GM19452 (cell line): ENCODE measurements around the gene ELAPOR1.

ENCODE experiments used
- ATAC-seq: cut with Tn5 transposase; IDR thresholded peaks from one replicate; pipeline ENCODE4 v1.9.1; 2021; ENCODE audit not compliant: unreplicated experiment

Gene ELAPOR1

DNA sequence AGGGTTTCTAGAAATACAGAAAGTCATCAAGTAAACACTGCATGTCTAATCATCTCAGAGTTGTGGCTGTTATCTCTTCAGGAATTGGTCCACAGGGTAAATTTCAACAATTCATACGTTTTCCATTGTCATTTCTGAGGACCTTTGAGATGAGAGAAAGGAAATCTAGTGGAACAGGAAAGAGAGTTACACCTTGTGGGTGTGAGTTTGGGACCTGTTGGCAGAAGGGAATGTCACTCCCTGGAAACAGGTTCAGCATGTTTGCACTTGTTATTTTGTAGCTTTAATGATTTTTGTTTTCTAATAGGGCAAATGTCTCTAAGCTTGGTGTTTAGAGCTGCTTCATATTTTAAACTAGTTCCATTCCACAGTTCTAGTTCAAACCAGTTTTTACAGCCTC is 17.8 kb upstream of the ELAPOR1 start:
- ATAC-seq, result no peak

GRCh38 chr1:109099938-109100773 is 13.8 kb upstream of the ELAPOR1 start:
- peak; percentile 85 for ATAC-seq

- no peak for ATAC-seq
These were observed 9.4 kb upstream of the ELAPOR1 start for GRCh38 chr1:109104364-109105151.

DNA sequence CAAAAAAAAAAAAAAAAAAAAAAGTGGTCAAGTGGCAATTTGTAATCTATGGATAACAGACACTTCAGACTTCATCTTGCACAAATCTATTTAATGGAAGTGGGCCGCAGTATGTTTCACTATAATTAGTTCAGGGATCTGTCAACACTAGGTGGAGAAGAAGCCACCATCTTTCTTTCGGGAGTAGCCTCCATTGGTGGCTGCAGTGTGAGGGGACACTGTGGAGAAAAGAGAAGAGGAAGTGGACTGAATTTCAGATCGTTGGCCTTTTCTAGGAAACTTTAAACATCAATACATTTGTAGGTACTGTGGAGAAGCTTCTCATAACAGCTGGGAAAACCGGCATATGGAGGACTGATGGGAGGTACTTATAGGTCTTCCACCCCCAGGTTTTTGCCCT is 8.0 kb upstream of the ELAPOR1 start:
- ATAC-seq, result no peak

DNA sequence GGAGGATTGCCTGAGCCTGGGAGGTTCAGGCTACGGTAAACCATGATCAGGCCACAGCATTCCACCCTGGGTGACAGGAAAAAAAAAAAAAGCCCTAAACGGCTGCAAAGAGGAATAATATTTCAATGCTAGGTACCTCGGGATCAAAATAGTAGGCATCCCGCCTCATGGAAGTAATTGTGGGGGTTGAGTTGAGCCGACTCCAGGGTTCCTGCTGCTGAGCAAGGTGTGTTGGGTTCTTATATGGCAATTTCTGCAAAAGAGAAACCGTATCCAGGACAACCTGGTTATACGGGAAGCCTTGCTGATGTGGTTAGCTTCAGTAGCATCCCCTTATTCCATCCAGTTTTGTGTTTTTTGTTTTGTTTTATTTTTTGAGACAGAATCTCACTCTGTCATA is 6.1 kb upstream of the ELAPOR1 start:
- ATAC-seq, result no peak

DNA sequence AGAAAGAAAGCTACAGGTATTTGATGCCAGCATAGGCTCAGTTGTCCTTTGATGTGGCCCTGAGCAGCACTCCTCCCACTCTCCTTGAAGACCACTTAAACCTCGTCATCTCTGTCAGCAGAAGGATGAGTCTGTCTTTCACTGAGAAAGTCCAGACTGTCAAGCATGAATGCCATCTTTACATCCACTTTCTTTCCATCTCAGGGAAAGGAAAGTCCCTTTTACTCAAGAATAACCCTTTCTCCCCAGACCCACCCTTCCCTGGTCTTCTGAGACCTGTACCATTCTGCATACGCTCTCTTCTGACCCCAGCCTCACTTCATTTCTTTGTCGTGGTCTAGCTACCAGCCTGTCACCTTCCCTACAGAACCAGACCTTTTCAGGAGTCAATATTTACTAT is 4.0 kb upstream of the ELAPOR1 start:
- ATAC-seq, result no peak

- ATAC-seq, result no peak
These were observed 2.4 kb upstream of the ELAPOR1 start for GRCh38 chr1:109111386-109112055.

DNA sequence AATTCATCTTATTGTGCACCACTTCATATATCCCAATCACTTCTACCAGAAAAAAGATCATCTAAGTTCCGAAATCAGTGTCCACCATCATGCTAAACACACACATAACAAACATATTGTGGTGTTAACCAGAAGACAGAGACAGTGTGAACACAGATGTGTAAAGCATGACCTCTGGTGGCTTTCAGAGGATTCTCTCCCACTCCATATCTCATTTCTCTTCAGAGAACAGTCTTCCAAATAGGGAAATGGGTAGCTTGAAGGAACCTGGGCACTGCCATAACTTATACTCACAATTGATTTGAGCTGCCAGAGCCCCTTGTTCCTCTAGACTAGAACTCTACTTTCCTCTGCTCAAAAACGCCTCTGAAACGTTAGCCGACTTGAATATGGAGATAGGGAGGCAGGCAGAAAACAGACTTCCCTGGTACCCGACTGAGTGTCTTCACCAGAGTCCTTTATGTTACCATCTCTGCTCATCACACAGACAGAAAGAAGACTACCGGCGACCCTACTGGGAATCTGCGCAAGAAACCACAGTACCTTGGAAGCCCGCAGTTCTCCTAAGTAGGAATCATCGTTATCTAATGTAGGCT is 1.8 kb upstream of the ELAPOR1 start:
- ATAC-seq, result peak; percentile 28

GRCh38 chr1:109112652-109113285 is 1.1 kb upstream of the ELAPOR1 start:
- peak; percentile 60 for ATAC-seq

- no peak for ATAC-seq
These were observed 393 bp downstream of the ELAPOR1 start for GRCh38 chr1:109114342-109114674.

GRCh38 chr1:109115685-109116084 is 1.8 kb downstream of the ELAPOR1 start:
- no peak for ATAC-seq

DNA sequence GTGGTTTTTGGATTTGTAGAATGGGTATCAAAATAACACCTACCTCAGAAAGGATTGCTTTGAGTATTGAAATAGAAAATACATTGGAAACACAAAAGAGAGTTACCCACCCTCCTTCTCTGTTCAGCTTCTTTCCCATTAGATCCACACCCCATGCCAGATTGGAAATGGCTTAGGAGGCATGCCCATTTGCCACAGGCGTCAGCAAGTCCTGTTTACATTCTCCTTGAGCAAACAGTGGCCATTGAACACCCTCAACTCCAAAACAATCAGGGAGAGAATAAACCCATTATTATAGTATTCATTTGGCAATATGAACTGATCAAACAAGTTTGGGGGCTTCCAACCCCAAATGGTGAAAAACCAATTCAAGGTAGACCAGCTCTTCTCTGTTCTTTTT is 2.4 kb downstream of the ELAPOR1 start:
- no peak for ATAC-seq

- no peak for ATAC-seq
These were observed 4.2 kb downstream of the ELAPOR1 start for GRCh38 chr1:109118089-109118488.

- no peak for ATAC-seq
These were observed 6.4 kb downstream of the ELAPOR1 start for GRCh38 chr1:109120356-109120755.

DNA sequence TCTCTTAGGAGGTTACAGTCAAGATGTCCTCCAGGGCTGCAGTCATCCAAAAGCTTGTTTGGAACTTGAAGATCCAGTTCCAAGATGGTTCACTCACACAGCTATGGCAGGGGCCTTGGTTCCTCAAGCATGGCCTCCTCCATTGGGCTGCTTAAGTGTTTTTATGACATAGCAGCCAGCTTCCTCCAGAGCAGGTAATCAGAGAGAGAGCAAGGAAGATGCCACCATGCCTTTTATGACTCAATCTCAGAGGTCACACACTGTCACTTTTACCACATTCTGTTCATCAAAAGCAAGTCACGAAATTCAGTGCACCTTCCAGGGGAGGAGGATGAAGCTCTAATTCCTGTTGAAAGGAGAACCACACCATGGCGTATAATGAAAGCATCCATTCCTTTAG is 17.1 kb downstream of the ELAPOR1 start:
- ATAC-seq, result no peak

DNA sequence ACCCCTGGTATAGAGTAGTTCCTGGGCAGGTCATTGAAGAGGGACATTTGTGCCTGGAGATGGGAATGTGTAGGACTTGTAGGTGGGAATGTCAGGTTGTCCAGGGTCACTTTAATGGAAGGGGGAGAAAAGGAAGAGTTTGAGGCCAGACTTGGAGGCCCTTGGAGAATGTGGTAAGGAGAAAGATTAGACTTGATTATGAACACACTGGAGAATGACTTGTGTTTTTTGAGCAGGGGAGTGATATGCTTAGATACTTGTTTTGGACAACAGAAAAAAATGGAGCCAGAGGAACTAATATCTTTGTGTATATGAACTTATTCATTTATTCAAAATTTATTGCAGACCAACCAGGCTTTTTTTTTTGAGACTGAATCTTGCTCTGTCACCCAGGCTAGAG is 17.9 kb downstream of the ELAPOR1 start:
- no peak for ATAC-seq

DNA sequence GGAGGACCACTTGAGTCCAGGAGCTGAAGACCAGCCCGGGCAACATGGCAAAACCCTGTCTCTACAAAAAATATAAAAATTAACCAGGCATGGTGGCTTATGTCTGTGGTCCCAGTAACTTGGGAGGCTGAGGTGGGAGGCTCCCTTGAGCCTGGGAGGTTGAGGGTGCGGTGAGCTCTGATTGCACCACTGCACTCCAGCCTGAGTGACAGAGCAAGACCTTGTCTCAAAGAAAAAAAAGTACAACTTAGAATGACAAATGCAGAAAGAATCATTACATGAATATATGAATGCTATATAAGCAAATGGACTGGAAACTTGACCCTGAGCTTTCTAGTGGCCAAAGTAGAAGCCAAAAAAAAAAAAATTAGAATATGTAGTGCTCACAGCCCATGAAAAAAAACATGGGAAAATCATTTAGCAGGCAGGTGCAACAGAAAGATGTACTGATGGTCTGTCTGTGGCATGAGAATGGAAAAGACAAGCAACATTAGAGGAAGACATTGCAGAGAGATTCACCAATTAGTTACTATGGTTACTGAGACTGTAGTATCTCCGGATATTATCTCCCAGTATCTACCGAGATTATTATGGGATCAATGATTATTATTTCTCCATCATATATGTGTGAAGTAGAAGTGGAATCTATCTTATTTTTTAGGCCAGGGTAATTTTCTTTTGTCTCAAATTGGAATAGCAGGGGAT is 19.2 kb downstream of the ELAPOR1 start:
- no peak for ATAC-seq

DNA sequence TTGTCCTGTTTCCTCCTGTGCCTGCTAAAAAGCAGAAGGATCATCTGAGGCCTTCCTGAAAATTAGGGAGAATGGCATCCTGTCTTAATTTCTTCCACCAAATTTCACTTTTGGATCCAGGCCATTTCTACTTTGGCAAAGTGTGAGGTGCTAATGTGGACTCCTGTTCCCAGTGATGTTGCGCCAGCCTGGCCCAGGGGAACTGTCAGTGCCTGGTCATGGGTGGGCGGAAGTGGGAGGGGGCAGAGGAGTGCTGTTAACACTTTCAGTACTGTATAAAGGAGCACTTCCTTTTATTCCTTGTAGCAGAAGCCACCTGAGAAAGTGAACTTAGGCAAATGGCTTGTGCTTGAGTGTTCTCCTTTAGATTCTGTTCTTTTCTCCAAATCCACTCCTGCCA is 19.9 kb downstream of the ELAPOR1 start:
- ATAC-seq, result peak; percentile 72

GRCh38 chr1:109134423-109134822 is 20.5 kb downstream of the ELAPOR1 start:
- peak; percentile 48 for ATAC-seq

DNA sequence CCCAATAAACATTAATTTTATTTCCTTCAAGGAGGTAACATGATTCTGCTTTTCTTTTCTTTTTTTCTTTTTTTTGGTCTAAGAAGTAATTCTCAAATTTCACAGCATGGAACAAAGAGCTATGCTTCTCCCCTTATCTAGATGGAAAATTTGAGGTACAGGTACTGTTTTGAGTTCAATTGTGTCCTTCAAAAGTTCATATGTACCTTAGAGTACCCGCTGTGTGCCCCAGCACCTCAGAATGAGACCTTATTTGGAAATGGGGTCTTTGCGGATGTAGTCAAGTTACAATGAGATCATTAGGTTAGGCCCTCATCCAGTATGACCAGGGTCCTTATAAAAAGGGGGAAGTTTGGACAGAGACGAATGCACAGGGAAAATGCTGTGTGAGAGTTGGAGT is 22.0 kb downstream of the ELAPOR1 start:
- no peak for ATAC-seq
